ENCODE data around the gene TPCN2.

TPCN2 gene

GRCh38 chr11:69040051-69040450 lies 8.7 kb upstream of the TPCN2 start:
- no peak for DNase-seq

- no peak for DNase-seq
Measured at GRCh38 chr11:69040581-69041260, 8.0 kb upstream of the TPCN2 start.

GRCh38 chr11:69041516-69041915 lies 7.2 kb upstream of the TPCN2 start:
- no peak for DNase-seq

GRCh38 chr11:69044111-69045013 lies 4.4 kb upstream of the TPCN2 start:
- no peak for DNase-seq

GRCh38 chr11:69048031-69048693 lies 570 bp upstream of the TPCN2 start:
- no peak for DNase-seq

- no peak for DNase-seq
Measured at GRCh38 chr11:69049490-69049867, 747 bp downstream of the TPCN2 start.

- no peak for DNase-seq
Measured at GRCh38 chr11:69050592-69051380, 2.1 kb downstream of the TPCN2 start.

- no peak for DNase-seq
Measured at GRCh38 chr11:69051381-69052342, 2.9 kb downstream of the TPCN2 start.

- no peak for DNase-seq
Measured at GRCh38 chr11:69052343-69053168, 3.8 kb downstream of the TPCN2 start.

GRCh38 chr11:69053169-69053477 lies 4.4 kb downstream of the TPCN2 start:
- no peak for DNase-seq

GRCh38 chr11:69053546-69054396 lies 5.0 kb downstream of the TPCN2 start:
- DNase-seq, result no peak

- DNase-seq, result no peak
Measured at GRCh38 chr11:69054397-69055211, 5.9 kb downstream of the TPCN2 start.

- DNase-seq, result no peak
Measured at GRCh38 chr11:69055212-69055586, 6.5 kb downstream of the TPCN2 start.

GRCh38 chr11:69055598-69056516 lies 7.1 kb downstream of the TPCN2 start:
- DNase-seq, result no peak

- DNase-seq, result no peak
Measured at GRCh38 chr11:69057236-69057635, 8.5 kb downstream of the TPCN2 start.

- DNase-seq, result no peak
Measured at GRCh38 chr11:69057801-69058200, 9.1 kb downstream of the TPCN2 start.

GRCh38 chr11:69058511-69059270 lies 10.0 kb downstream of the TPCN2 start:
- no peak for DNase-seq
